ENCODE results near the gene NUDT5. TPM values are rescaled to one million over a fixed set of nuclear protein-coding genes. Genes with fewer than 3 reads are reported as not detected.

NUDT5 gene
- total RNA-seq: 85.2 and 89.9 TPM in 2 replicates

GRCh38 chr10:12195603-12196506 lies at the start of gene NUDT5, which contains the start of gene CDC123:
Gene NUDT5, minus strand, starts transcription at chr10:12195891. Its CDS starts 9,600 bp downstream, at chr10:12186291.
Gene CDC123, plus strand, starts transcription at chr10:12196188. Its CDS starts 58 bp downstream, at chr10:12196246.

GRCh38 chr10:12129222-12130111 lies 66.2 kb downstream of the NUDT5 start, which contains the start of gene SEC61A2:
Gene SEC61A2, plus strand, starts transcription at chr10:12129677. Its CDS starts 111 bp downstream, at chr10:12129788.

Other genes with a start within 250 kb of the NUDT5 start
- gene UPF2, start 153.1 kb downstream of the NUDT5 start, total RNA-seq: 8.9 and 11.1 TPM in 2 replicates
- 21.6 and 33.5 TPM in 2 replicates for gene DHTKD1, start 126.9 kb downstream of the NUDT5 start, total RNA-seq
- 5.7 and 16.8 TPM in 2 replicates for gene SEC61A2, start 66.2 kb downstream of the NUDT5 start, total RNA-seq
- 101 and 120 TPM in 2 replicates for gene CDC123, start 297 bp upstream of the NUDT5 start, total RNA-seq
- 0.15 and 0.39 TPM in 2 replicates for gene CAMK1D, start 153.7 kb upstream of the NUDT5 start, total RNA-seq